Measurements from ENCODE around the gene LARP1.

DNA sequence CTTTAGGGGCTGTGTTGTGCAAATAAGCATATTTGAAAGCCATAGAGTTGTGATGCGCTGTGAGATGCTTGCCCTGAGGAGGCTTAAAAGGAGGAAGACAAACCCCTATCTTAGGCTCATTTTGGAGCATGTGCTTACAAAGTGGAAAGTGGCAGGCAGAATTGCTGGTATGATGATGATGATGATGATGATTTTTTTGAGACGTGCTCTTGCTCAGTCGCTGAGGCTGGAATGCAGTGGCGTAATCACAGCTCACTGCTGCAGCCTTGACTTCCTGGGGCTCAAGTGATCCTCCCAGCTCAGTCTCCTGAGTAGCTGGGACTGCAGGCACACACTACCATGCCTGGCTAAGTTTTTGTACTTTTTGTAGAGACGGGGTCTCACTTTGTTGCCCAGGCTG lies 104.9 kb downstream of the LARP1 start:
- TF ChIP-seq, protein P1, sequence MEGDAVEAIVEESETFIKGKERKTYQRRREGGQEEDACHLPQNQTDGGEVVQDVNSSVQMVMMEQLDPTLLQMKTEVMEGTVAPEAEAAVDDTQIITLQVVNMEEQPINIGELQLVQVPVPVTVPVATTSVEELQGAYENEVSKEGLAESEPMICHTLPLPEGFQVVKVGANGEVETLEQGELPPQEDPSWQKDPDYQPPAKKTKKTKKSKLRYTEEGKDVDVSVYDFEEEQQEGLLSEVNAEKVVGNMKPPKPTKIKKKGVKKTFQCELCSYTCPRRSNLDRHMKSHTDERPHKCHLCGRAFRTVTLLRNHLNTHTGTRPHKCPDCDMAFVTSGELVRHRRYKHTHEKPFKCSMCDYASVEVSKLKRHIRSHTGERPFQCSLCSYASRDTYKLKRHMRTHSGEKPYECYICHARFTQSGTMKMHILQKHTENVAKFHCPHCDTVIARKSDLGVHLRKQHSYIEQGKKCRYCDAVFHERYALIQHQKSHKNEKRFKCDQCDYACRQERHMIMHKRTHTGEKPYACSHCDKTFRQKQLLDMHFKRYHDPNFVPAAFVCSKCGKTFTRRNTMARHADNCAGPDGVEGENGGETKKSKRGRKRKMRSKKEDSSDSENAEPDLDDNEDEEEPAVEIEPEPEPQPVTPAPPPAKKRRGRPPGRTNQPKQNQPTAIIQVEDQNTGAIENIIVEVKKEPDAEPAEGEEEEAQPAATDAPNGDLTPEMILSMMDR (optimal IDR thresholded peaks at IDR 0.05 in 1 of 3, IDR thresholded peaks at IDR 0.05 in 1 of 3, conservative IDR thresholded peaks at IDR 0.05 in 1 of 3; ENCODE audit: extremely low read depth in 1 of 3, insufficient read depth in 2 of 3, low read length in 3 of 3): no peak
- no peak for TF ChIP-seq EZH2 (IDR thresholded peaks at IDR 0.05; ENCODE audit: low read length)
